HEK293 (cell line): ENCODE data around the gene SIL1.

Experiments
- CTCF ChIA-PET: fragments of 350-600 bp; formaldehyde crosslinking; extraction: SDS; loops from one replicate; lab custom pipeline; 2021; ENCODE audit warnings: antibody characterized with exemption; lab: Yijun Ruan, JAX
- POLR2A ChIA-PET: fragments of 300-600 bp; formaldehyde crosslinking; extraction: SDS; loops from one replicate; lab custom pipeline; 2020; ENCODE audit warnings: antibody characterized with exemption, inconsistent platforms; lab: Yijun Ruan, JAX
- H3K27ac ChIP-seq: fragments of 200-500 bp; sonication (Bioruptor generic); 2 replicates; pipeline ENCODE4 v1.5.1; 2014; ENCODE audit warnings: low read depth, low read length, control low read depth, inconsistent platforms; ENCODE audit errors: extremely low read depth
- H3K36me3 ChIP-seq, 2 experiments: fragments of 200-500 bp in 1 of 2; sonication (Bioruptor generic) in 1 of 2; 1 replicate in 1 of 2; 2 replicates in 1 of 2; pipeline ENCODE4 v1.5.1; 2014 to 2017; ENCODE audit warnings: inconsistent platforms in 2 of 2, low read length in 2 of 2; ENCODE audit not compliant: control insufficient read depth in 2 of 2, insufficient read depth in 1 of 2
- H3K4me1 ChIP-seq: fragments of 200-500 bp; sonication (Bioruptor generic); 2 replicates; pipeline ENCODE4 v1.5.1; 2014; ENCODE audit warnings: mild to moderate bottlenecking, low read length, inconsistent platforms; ENCODE audit not compliant: control insufficient read depth, insufficient read depth
- H3K4me3 ChIP-seq: 2 replicates; pipeline ENCODE4 v1.5.1; 2011; ENCODE audit warnings: low read depth, mild to moderate bottlenecking, control low read depth, low read length, moderate library complexity
- H3K9me3 ChIP-seq: fragments of 200-500 bp; sonication (Bioruptor generic); 2 replicates; pipeline ENCODE4 v1.5.1; 2014; ENCODE audit warnings: low read depth, low read length, inconsistent platforms; ENCODE audit not compliant: control insufficient read depth, insufficient read depth
- BCL11B ChIP-seq: fragments of 450-650 bp; formaldehyde crosslinking; IDR thresholded peaks from 2 replicates; pipeline ENCODE4 v1.5.1; 2016; ENCODE audit warnings: low read depth, missing biosample characterization, missing genetic modification characterization
- CTCF ChIP-seq: fragments of 450-650 bp; formaldehyde crosslinking; IDR thresholded peaks from 2 replicates; pipeline ENCODE4 v1.5.1; 2016; ENCODE audit warnings: missing biosample characterization, missing genetic modification characterization
- GLI2 ChIP-seq: fragments of 450-650 bp; formaldehyde crosslinking; IDR thresholded peaks from 2 replicates; pipeline ENCODE4; 2017; ENCODE audit warnings: missing biosample characterization, missing genetic modification characterization, low read depth, borderline replicate concordance
- KLF16 ChIP-seq: fragments of 450-650 bp; formaldehyde crosslinking; IDR thresholded peaks from 2 replicates; pipeline ENCODE4 v1.5.1; 2017; ENCODE audit warnings: missing biosample characterization, missing genetic modification characterization
- OSR2 ChIP-seq: fragments of 450-650 bp; formaldehyde crosslinking; IDR thresholded peaks from 2 replicates; pipeline ENCODE4 v1.5.1; 2016; ENCODE audit warnings: missing biosample characterization, missing genetic modification characterization
- SALL2 ChIP-seq: fragments of 450-650 bp; formaldehyde crosslinking; IDR thresholded peaks from 2 replicates; pipeline ENCODE4 v1.5.0; 2017; ENCODE audit warnings: missing biosample characterization, mild to moderate bottlenecking, missing genetic modification characterization, borderline replicate concordance
- SCRT1 ChIP-seq: fragments of 450-650 bp; formaldehyde crosslinking; IDR thresholded peaks from 2 replicates; pipeline ENCODE4 v1.5.1; 2016; ENCODE audit warnings: missing biosample characterization, missing genetic modification characterization, borderline replicate concordance
- ZBTB21 ChIP-seq: fragments of 450-650 bp; formaldehyde crosslinking; IDR thresholded peaks from 2 replicates; pipeline ENCODE4 v1.5.1; 2017; ENCODE audit warnings: missing biosample characterization, missing genetic modification characterization
- ZFP69B ChIP-seq: fragments of 450-650 bp; formaldehyde crosslinking; IDR thresholded peaks from 2 replicates; pipeline ENCODE4 v1.5.1; 2016; ENCODE audit warnings: missing biosample characterization, missing genetic modification characterization
- ZNF132 ChIP-seq: fragments of 450-650 bp; formaldehyde crosslinking; IDR thresholded peaks from 2 replicates; pipeline ENCODE4 v1.5.1; 2017; ENCODE audit warnings: missing biosample characterization, missing genetic modification characterization, borderline replicate concordance
- ZNF138 ChIP-seq: fragments of 450-650 bp; formaldehyde crosslinking; IDR thresholded peaks from 2 replicates; pipeline ENCODE4 v1.5.1; 2016; ENCODE audit warnings: missing biosample characterization, missing genetic modification characterization, borderline replicate concordance
- ZNF174 ChIP-seq: fragments of 450-650 bp; formaldehyde crosslinking; IDR thresholded peaks from 2 replicates; pipeline ENCODE4 v1.5.0; 2017; ENCODE audit warnings: missing biosample characterization, mild to moderate bottlenecking, missing genetic modification characterization
- ZNF18 ChIP-seq: fragments of 450-650 bp; formaldehyde crosslinking; IDR thresholded peaks from 2 replicates; pipeline ENCODE4 v1.5.1; 2016; ENCODE audit warnings: missing biosample characterization, missing genetic modification characterization
- ZNF24 ChIP-seq: fragments of 450-650 bp; formaldehyde crosslinking; IDR thresholded peaks from 2 replicates; pipeline ENCODE4 v1.5.1; 2016; ENCODE audit warnings: missing biosample characterization, missing genetic modification characterization
- ZNF280D ChIP-seq: fragments of 450-650 bp; formaldehyde crosslinking; IDR thresholded peaks from 2 replicates; pipeline ENCODE4 v1.5.1; 2016; ENCODE audit warnings: missing biosample characterization, missing genetic modification characterization
- ZNF302 ChIP-seq: fragments of 450-650 bp; formaldehyde crosslinking; IDR thresholded peaks from 2 replicates; pipeline ENCODE4 v1.5.1; 2016; ENCODE audit warnings: missing biosample characterization, missing genetic modification characterization, low read depth
- ZNF324 ChIP-seq: fragments of 450-650 bp; formaldehyde crosslinking; IDR thresholded peaks from 2 replicates; pipeline ENCODE4 v1.5.1; 2016; ENCODE audit warnings: missing biosample characterization, missing genetic modification characterization
- ZNF433 ChIP-seq: fragments of 450-650 bp; formaldehyde crosslinking; IDR thresholded peaks from 2 replicates; pipeline ENCODE4 v1.5.1; 2016; ENCODE audit warnings: missing biosample characterization, missing genetic modification characterization, low read depth
- ZNF514 ChIP-seq: fragments of 450-650 bp; formaldehyde crosslinking; IDR thresholded peaks from 2 replicates; pipeline ENCODE4 v1.5.1; 2016; ENCODE audit warnings: missing biosample characterization, missing genetic modification characterization
- ZNF580 ChIP-seq: fragments of 450-650 bp; formaldehyde crosslinking; IDR thresholded peaks from 2 replicates; pipeline ENCODE4 v1.5.1; 2016; ENCODE audit warnings: missing biosample characterization, missing genetic modification characterization
- ZNF623 ChIP-seq: fragments of 450-650 bp; formaldehyde crosslinking; IDR thresholded peaks from 2 replicates; pipeline ENCODE4 v1.5.1; 2016; ENCODE audit warnings: missing biosample characterization, missing genetic modification characterization
- ZNF626 ChIP-seq: fragments of 450-650 bp; sonication (Bioruptor Pico); formaldehyde crosslinking; IDR thresholded peaks from 2 replicates; pipeline ENCODE4 v1.5.1; 2018; ENCODE audit warnings: missing biosample characterization, missing genetic modification characterization, inconsistent platforms
- ZNF654 ChIP-seq: fragments of 450-650 bp; formaldehyde crosslinking; IDR thresholded peaks from 2 replicates; pipeline ENCODE4 v1.5.1; 2016; ENCODE audit warnings: low read depth, missing biosample characterization, missing genetic modification characterization
- ZNF670 ChIP-seq: fragments of 450-650 bp; formaldehyde crosslinking; IDR thresholded peaks from 2 replicates; pipeline ENCODE4 v1.5.1; 2016; ENCODE audit warnings: missing biosample characterization, missing genetic modification characterization, low read depth
- ZNF704 ChIP-seq: fragments of 450-650 bp; formaldehyde crosslinking; IDR thresholded peaks from 2 replicates; pipeline ENCODE4 v1.5.1; 2016; ENCODE audit warnings: missing biosample characterization, missing genetic modification characterization
- ZXDB ChIP-seq: fragments of 450-650 bp; formaldehyde crosslinking; IDR thresholded peaks from 2 replicates; pipeline ENCODE4 v1.5.1; 2016; ENCODE audit warnings: missing biosample characterization, missing genetic modification characterization

Gene SIL1

GRCh38 chr5:139091439-139092156 lies 106.6 kb downstream of the SIL1 start:
- Histone ChIP-seq H3K9me3 (no peaks in the 10 kb centered on the region), H3K4me1 (peaks cover 3% of the 10 kb centered on the region; the same call in 1 of the 2 replicates)
- no peak for TF ChIP-seq ZNF580 (tag by site-specific recombination)
- TF ChIP-seq KLF16 (tag by site-specific recombination), result no peak
- no peak for TF ChIP-seq ZNF670 (tag by site-specific recombination)
- no peak for TF ChIP-seq ZNF174 (tag by site-specific recombination)
- TF ChIP-seq ZNF626 (tag by site-specific recombination), result no peak
- TF ChIP-seq ZNF514, result no peak
- no peak for TF ChIP-seq OSR2
- no peak for TF ChIP-seq ZNF24
- TF ChIP-seq SALL2, result no peak
- TF ChIP-seq ZNF433, result no peak
- TF ChIP-seq ZNF302, result no peak
- no peak for TF ChIP-seq ZNF280D (tag by site-specific recombination)
- no peak for TF ChIP-seq ZNF704 (tag by site-specific recombination)
- TF ChIP-seq ZNF623 (tag by site-specific recombination), result no peak
- TF ChIP-seq ZXDB (tag by site-specific recombination), result no peak
- no peak for TF ChIP-seq GLI2 (tag by site-specific recombination)
- no peak for TF ChIP-seq SCRT1 (tag by site-specific recombination)
- TF ChIP-seq BCL11B (tag by site-specific recombination), result no peak
- TF ChIP-seq ZNF138, result no peak
- peak; percentile 36; the same call in 1 of the 2 replicates for TF ChIP-seq ZNF654 (tag by site-specific recombination)
- no peak for TF ChIP-seq ZBTB21
- peak; percentile 60; the same call in 1 of the 2 replicates for TF ChIP-seq CTCF
- TF ChIP-seq ZFP69B (tag by site-specific recombination), result no peak
- no peak for TF ChIP-seq ZNF132 (tag by site-specific recombination)
- TF ChIP-seq ZNF18, result 0 out of 2 replicates have a peak, but pooled peaks have one; percentile 34
- no peak for TF ChIP-seq ZNF324 (tag by site-specific recombination)
- TF ChIP-seq, all 188 proteins: peak for 3
- Histone ChIP-seq H3K36me3 (no peaks in the 10 kb centered on the region; a peak in 1 of 3 replicates), H3K4me3 (no peak overlapping the region), H3K27ac (no peak overlapping the region)
- CTCF ChIA-PET, result no interaction called here
- POLR2A ChIA-PET, result no interaction called here
